HEK293T (cell line): Measurements from ENCODE around the gene KIAA1328.

Source experiments
- CTCF ChIA-PET: fragments of 350-600 bp; formaldehyde crosslinking; extraction: SDS; loops from one replicate; lab custom pipeline; 2021; ENCODE audit warnings: antibody characterized with exemption, inconsistent platforms; lab: Yijun Ruan, JAX
- POLR2A ChIA-PET: fragments of 350-600 bp; formaldehyde crosslinking; extraction: SDS; loops from one replicate; lab custom pipeline; 2020; ENCODE audit warnings: antibody characterized with exemption, inconsistent platforms; lab: Yijun Ruan, JAX
- DNase-seq: peaks from one replicate; pipeline ENCODE4 v3.0.0; 2012; ENCODE audit warnings: mixed read lengths; ENCODE audit errors: extremely low spot score
- ARNT ChIP-seq: fragments of 450-650 bp; IDR thresholded peaks from 2 replicates; pipeline ENCODE4 v1.6.1; 2017; ENCODE audit warnings: mild to moderate bottlenecking
- BHLHE40 ChIP-seq: fragments of 450-650 bp; IDR thresholded peaks from 2 replicates; pipeline ENCODE4 v1.6.1; 2016; ENCODE audit warnings: mild to moderate bottlenecking, moderate library complexity, borderline replicate concordance
- CTBP1 ChIP-seq: fragments of 450-650 bp; IDR thresholded peaks from 2 replicates; pipeline ENCODE4 v1.6.1; 2016; ENCODE audit warnings: borderline replicate concordance
- ELF4 ChIP-seq: fragments of 450-650 bp; IDR thresholded peaks from 2 replicates; pipeline ENCODE4 v1.6.1; 2017; ENCODE audit warnings: antibody characterized with exemption
- FOXA1 ChIP-seq: fragments of 450-650 bp; IDR thresholded peaks from 2 replicates; pipeline ENCODE4 v1.6.1; 2016; ENCODE audit warnings: mild to moderate bottlenecking
- FOXK2 ChIP-seq: fragments of 450-650 bp; IDR thresholded peaks from 2 replicates; pipeline ENCODE4 v1.6.1; 2016; ENCODE audit warnings: mild to moderate bottlenecking
- FOXM1 ChIP-seq: fragments of 450-650 bp; IDR thresholded peaks from 2 replicates; pipeline ENCODE4 v1.6.1; 2017; ENCODE audit warnings: mild to moderate bottlenecking, borderline replicate concordance
- HDGF ChIP-seq: fragments of 450-650 bp; IDR thresholded peaks from 2 replicates; pipeline ENCODE4 v1.6.1; 2017; ENCODE audit warnings: antibody characterized with exemption, borderline replicate concordance
- L3MBTL2 ChIP-seq: fragments of 450-650 bp; conservative IDR thresholded peaks from 2 replicates; pipeline ENCODE4 v1.6.1; 2016; ENCODE audit warnings: mild to moderate bottlenecking
- LEF1 ChIP-seq: fragments of 450-650 bp; IDR thresholded peaks from 2 replicates; pipeline ENCODE4 v1.6.1; 2017; ENCODE audit warnings: mild to moderate bottlenecking, borderline replicate concordance
- NFRKB ChIP-seq: fragments of 450-650 bp; IDR thresholded peaks from 2 replicates; pipeline ENCODE4 v1.6.1; 2016; ENCODE audit warnings: mild to moderate bottlenecking, moderate library complexity
- PKNOX1 ChIP-seq: fragments of 450-650 bp; IDR thresholded peaks from 2 replicates; pipeline ENCODE4 v1.6.1; 2016
- SP1 ChIP-seq: fragments of 450-650 bp; IDR thresholded peaks from 2 replicates; pipeline ENCODE4 v1.6.1; 2017
- SUZ12 ChIP-seq: fragments of 450-650 bp; IDR thresholded peaks from 2 replicates; pipeline ENCODE4 v1.6.1; 2016; ENCODE audit warnings: mild to moderate bottlenecking
- TARDBP ChIP-seq: fragments of 450-650 bp; IDR thresholded peaks from 2 replicates; pipeline ENCODE4 v1.6.1; 2016
- ZNF384 ChIP-seq: fragments of 450-650 bp; IDR thresholded peaks from 2 replicates; pipeline ENCODE4 v1.6.1; 2016

The KIAA1328 gene

DNA sequence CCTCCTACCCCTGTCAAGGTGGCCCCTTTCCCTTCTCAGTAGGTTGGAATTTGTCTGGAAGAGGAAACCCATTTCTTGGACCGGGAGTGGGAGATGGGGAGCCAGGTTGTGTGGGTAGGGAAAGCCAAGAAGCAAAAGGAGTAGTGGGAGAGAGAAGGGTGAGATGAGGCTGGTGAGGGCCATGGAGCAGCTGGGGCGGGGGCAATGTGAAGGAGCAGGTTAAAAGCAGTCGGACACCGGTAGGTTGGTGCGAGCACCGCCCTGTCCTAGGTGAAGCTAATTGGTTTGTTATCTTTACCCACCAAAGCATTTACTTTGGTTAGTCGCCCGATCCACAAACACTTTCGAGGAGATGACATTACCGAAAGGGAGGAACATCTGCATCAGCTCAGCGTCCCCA lies 429.9 kb downstream of the KIAA1328 start:
- ChIA-PET CTCF (no interaction called here), POLR2A (no interaction called here)
- no peak for DNase-seq
- TF ChIP-seq TARDBP (no peak), FOXM1 (no peak), ZNF384 (no peak), L3MBTL2 (no peak), SP1 (no peak), ARNT (no peak), FOXK2 (no peak), CTBP1 (no peak), SUZ12 (no peak), FOXA1 (no peak)

DNA sequence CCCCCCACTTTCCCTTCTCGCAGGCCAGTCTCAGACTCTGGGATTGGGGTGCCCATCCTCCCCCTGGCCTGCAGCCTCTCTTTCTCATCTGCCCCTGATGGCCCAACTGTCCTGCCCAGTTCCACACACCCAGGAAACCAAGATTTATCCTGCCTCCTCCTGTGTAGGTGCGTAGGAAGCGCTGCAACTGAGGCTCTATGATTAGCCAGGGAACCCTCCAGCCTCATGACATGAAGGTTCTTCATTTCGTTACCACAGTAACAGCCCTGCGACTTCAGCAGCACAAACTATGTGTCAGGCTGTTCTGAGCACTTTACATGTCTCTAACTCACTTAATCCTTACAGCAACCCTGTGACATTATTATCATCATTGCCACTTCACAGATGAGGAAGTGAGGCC lies 430.8 kb downstream of the KIAA1328 start:
- CTCF ChIA-PET: interaction anchor here (1.2 kb wide), 1 partner anchor 35 kb away, joined by 3 read pairs; no protein-coding TSS in a partner anchor
- DNase-seq: no peak
- POLR2A ChIA-PET: no interaction called here
- TF ChIP-seq SP1: no peak
- no peak for TF ChIP-seq SUZ12
- TF ChIP-seq FOXM1: no peak
- TF ChIP-seq PKNOX1: no peak
- TF ChIP-seq NFRKB: no peak
- no peak for TF ChIP-seq L3MBTL2
- TF ChIP-seq ELF4: no peak
- no peak for TF ChIP-seq HDGF
- TF ChIP-seq CTBP1: no peak
- TF ChIP-seq TARDBP: no peak
- no peak for TF ChIP-seq ARNT

GRCh38 chr18:37260367-37261093 lies 431.6 kb downstream of the KIAA1328 start:
- ChIA-PET CTCF (interaction anchor here (1.2 kb wide), 1 partner anchor 34 kb away, joined by 3 read pairs; no protein-coding TSS in a partner anchor), POLR2A (no interaction called here)
- TF ChIP-seq FOXA1 (no peak), PKNOX1 (no peak)
- no peak for DNase-seq

DNA sequence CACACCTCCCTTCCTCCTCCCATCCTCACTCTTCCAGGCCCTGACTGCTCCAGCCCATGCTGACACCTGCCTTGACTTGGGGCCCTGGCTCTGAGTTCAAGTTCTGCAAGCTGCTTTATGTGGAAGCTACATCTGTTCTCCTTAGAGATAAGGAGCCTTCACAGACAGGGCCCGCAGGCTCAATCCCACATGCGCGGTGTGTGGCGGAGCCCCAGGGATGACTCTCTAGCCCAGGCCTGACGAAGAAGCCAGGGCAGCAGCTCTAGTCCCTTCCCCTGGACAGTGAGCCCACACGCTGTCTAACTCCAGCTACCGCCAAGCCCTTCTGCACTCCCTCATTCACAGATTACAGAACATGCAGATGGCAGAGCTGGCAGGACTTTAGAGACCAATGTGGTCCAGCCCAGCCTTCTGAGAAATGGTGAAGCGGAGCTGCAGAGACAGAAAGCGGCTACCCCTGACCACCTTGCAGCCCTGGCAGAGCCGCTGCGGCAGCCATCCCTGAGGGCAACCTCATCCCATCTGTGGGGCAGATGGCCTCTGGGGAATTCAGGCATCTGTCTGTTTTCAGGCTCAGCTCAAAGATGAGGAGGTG lies 432.4 kb downstream of the KIAA1328 start:
- DNase-seq: no peak
- CTCF ChIA-PET: interaction anchor here (1.2 kb wide), 1 partner anchor 82 kb away, joined by 5 read pairs; no protein-coding TSS in a partner anchor
- TF ChIP-seq CTBP1 (no peak), FOXA1 (no peak), BHLHE40 (no peak), SUZ12 (no peak), SP1 (no peak), ARNT (no peak), PKNOX1 (no peak), L3MBTL2 (no peak), NFRKB (no peak), ELF4 (no peak), ZNF384 (no peak), TARDBP (no peak), FOXK2 (no peak), HDGF (no peak), LEF1 (no peak), FOXM1 (no peak)
- POLR2A ChIA-PET: no interaction called here

- no peak for DNase-seq
- ChIA-PET CTCF (interaction anchor here (1.2 kb wide), 1 partner anchor 81 kb away, joined by 5 read pairs; no protein-coding TSS in a partner anchor), POLR2A (no interaction called here)
- no peak for TF ChIP-seq PKNOX1
- no peak for TF ChIP-seq NFRKB
- TF ChIP-seq ZNF384: no peak
- no peak for TF ChIP-seq FOXM1
- no peak for TF ChIP-seq ELF4
- no peak for TF ChIP-seq FOXA1
- TF ChIP-seq LEF1: no peak
- no peak for TF ChIP-seq ARNT
- TF ChIP-seq HDGF: no peak
- no peak for TF ChIP-seq SUZ12
- no peak for TF ChIP-seq FOXK2
- TF ChIP-seq L3MBTL2: no peak
- no peak for TF ChIP-seq TARDBP
- TF ChIP-seq SP1: no peak
- TF ChIP-seq CTBP1: no peak
- TF ChIP-seq BHLHE40: no peak
Measured at GRCh38 chr18:37261988-37262387, 433.1 kb downstream of the KIAA1328 start.
